ENCODE results near the gene PPP2R5C.

The PPP2R5C gene

GRCh38 chr14:101826351-101826750, 64.8 kb downstream of the PPP2R5C start:
- in situ Hi-C loops (cut with HindIII; ENCODE audit: low pct_ligation_motif_present, low sequenced_read_pairs) = no loop called here
- Histone ChIP-seq H3K4me3 (ENCODE audit: low read depth, low read length) (no peak overlapping the region), H3K27me3 (replicated peaks) (no peaks in the 10 kb centered on the region), H3K27ac (no peak overlapping the region), H3K36me3 (replicated peaks) (no peaks in the 10 kb centered on the region)
- no peak for TF ChIP-seq CTCF (IDR thresholded peaks at IDR 0.05; ENCODE audit: low read depth, low read length, missing control alignments)
- no peak for DNase-seq

GRCh38 chr14:101827286-101827685, 65.8 kb downstream of the PPP2R5C start:
- in situ Hi-C loops (cut with HindIII; ENCODE audit: low pct_ligation_motif_present, low sequenced_read_pairs) = no loop called here
- no peak overlapping the region for H3K27ac ChIP-seq
- H3K27me3 ChIP-seq (replicated peaks) = no peaks in the 10 kb centered on the region
- H3K36me3 ChIP-seq (replicated peaks) = no peaks in the 10 kb centered on the region
- no peak overlapping the region for H3K4me3 ChIP-seq (ENCODE audit: low read depth, low read length)
- DNase-seq = no peak
- TF ChIP-seq CTCF (IDR thresholded peaks at IDR 0.05; ENCODE audit: low read depth, low read length, missing control alignments) = no peak

DNA sequence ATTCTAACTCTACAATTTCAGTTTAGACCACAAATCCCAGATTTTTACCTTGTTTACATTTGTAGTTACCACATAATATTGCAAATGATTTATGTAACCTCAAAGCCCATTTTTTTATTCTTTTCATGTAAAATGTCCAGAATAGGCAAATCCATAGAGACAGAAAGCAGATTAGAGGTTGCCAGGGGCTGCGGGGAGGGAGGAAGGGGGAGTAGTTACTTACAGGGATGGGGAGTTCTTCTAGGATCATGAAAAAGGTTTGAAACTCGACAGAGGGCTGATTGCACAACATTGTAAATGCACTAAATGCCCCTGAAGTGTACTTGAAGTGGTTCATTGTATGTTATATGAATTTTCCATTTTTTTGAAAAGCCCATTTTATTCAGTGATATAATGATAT, 66.5 kb downstream of the PPP2R5C start:
- no peaks in the 10 kb centered on the region for H3K36me3 ChIP-seq (replicated peaks)
- H3K27me3 ChIP-seq (replicated peaks) = no peaks in the 10 kb centered on the region
- H3K27ac ChIP-seq = no peak overlapping the region
- no peak for TF ChIP-seq CTCF (IDR thresholded peaks at IDR 0.05; ENCODE audit: low read depth, low read length, missing control alignments)
- in situ Hi-C loops (cut with HindIII; ENCODE audit: low pct_ligation_motif_present, low sequenced_read_pairs) = no loop called here
- DNase-seq = no peak
- no peak overlapping the region for H3K4me3 ChIP-seq (ENCODE audit: low read depth, low read length)

GRCh38 chr14:101830271-101830670, 68.8 kb downstream of the PPP2R5C start:
- no peak for DNase-seq
- Histone ChIP-seq H3K27me3 (replicated peaks) (no peaks in the 10 kb centered on the region), H3K27ac (no peak overlapping the region), H3K4me3 (ENCODE audit: low read depth, low read length) (no peak overlapping the region), H3K36me3 (replicated peaks) (no peaks in the 10 kb centered on the region)
- in situ Hi-C loops (cut with HindIII; ENCODE audit: low pct_ligation_motif_present, low sequenced_read_pairs) = no loop called here
- no peak for TF ChIP-seq CTCF (IDR thresholded peaks at IDR 0.05; ENCODE audit: low read depth, low read length, missing control alignments)

DNA sequence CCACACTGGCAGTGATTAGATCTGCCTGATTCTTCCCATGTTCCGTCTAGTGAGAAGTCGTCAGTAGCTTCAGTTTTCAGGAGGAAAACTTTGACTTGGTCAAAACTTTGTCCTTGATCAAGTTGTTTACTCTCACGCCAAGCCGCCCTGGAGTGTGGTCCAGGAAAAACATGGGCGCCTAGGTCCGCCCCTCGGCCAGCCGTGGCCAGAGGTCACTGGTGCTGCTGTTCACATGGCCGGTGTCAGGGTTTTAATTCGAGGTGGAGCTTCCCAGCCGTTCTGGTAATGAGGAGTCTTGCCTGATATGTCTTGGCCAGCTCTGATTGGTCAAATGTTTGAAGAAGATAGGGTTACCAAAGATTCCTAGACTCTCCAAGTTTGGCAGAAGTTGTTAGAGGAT, 71.5 kb downstream of the PPP2R5C start:
- in situ Hi-C loops (cut with HindIII; ENCODE audit: low pct_ligation_motif_present, low sequenced_read_pairs) = no loop called here
- H3K4me3 ChIP-seq (ENCODE audit: low read depth, low read length) = no peak overlapping the region
- H3K27ac ChIP-seq = no peak overlapping the region
- H3K27me3 ChIP-seq (replicated peaks) = no peaks in the 10 kb centered on the region
- no peak for DNase-seq
- no peaks in the 10 kb centered on the region for H3K36me3 ChIP-seq (replicated peaks)
- TF ChIP-seq CTCF (IDR thresholded peaks at IDR 0.05; ENCODE audit: low read depth, low read length, missing control alignments) = no peak

DNA sequence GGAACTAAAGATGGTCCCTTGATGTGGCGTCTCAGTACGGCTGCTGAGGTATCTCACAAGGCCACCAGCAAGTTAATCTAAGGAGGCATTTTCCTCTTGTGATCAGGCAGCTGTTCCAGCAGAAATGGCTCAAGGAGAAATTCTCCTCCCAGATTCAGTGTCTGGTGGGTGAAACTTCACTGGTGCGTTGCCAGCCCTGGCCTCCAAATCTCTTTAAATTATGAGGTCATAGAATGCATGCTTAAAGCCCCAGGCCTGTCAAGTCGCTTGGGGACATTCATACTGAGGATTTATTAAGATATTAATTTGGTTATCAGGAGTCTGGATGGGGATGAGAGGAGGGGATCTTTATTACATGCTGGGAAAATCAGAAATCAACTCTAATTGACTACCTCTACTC, 72.9 kb downstream of the PPP2R5C start:
- H3K27me3 ChIP-seq (replicated peaks) = no peaks in the 10 kb centered on the region
- no peak overlapping the region for H3K27ac ChIP-seq
- DNase-seq = no peak
- in situ Hi-C loops (cut with HindIII; ENCODE audit: low pct_ligation_motif_present, low sequenced_read_pairs) = no loop called here
- no peaks in the 10 kb centered on the region for H3K36me3 ChIP-seq (replicated peaks)
- no peak overlapping the region for H3K4me3 ChIP-seq (ENCODE audit: low read depth, low read length)
- no peak for TF ChIP-seq CTCF (IDR thresholded peaks at IDR 0.05; ENCODE audit: low read depth, low read length, missing control alignments)
